HG02884 (cell line): ENCODE data around the gene IL31RA.
"Not testable (repeated sequence)": the region's sequence is repeated elsewhere in the genome, so short reads cannot be mapped to it uniquely, and the experiment has no call there.

Source experiments
- ATAC-seq: cut with Tn5 transposase; IDR thresholded peaks from one replicate; pipeline ENCODE4 v1.9.1; 2021; ENCODE audit warnings: mild to moderate bottlenecking, moderate library complexity; ENCODE audit not compliant: unreplicated experiment

The IL31RA gene

DNA sequence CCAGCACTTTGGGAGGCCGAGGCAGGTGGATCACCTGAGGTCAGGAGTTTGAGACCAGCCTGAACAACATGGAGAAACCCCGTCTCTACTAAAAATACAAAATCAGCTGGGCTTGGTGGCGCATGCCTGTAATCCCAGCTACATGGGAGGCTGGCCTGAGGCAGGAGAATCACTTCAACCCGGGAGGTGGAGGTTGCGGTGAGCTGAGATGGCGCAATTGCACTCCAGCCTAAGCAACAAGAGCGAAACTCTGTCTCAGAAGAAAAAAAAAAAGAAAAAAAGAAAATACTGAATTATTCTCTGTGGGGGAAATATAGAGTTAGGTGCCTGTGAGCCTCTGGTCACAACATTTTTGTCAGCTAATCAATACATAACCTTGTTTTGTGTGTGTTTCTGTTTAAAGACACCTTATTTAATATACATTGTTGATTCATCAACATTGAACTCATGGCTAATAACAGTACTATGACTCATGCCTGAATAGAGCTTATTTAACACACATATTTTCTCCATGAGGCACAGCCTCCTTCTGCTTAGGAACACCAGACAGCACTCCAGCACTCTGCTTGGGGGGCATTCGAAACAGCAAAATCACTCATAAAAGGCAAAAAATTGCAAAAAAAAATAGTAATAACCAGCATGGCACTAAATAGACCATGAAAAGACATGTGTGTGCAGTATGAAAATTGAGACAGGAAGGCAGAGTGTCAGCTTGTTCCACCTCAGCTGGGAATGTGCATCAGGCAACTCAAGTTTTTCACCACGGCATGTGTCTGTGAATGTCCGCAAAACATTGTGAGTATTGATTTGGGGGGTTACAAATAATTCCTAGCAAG lies at the start of gene IL31RA:
IL31RA (plus strand) TSS at position 519 of the 836 bp plus-strand sequence; CDS start at position 733, 214 bp downstream.
- ATAC-seq = no peak

DNA sequence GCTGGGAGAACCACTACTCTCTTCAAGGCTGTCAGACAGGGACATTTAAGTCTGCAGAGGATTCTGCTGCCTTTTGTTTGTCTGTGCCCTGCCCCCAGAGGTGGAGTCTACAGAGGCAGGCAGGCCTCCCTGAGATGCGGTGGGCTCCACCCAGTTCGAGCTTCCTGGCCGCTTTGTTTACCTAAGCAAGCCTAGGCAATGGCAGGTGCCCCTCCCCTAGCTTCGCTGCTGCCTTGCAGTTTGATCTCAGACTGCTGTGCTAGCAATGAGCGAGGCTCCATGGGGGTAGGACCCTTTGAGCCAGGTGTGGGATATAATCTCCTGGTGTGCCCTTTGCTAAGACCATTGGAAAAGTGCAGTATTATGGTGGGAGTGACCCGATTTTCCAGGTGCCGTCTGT lies 42.3 kb upstream of the IL31RA start:
- not testable (repeated sequence) for ATAC-seq

DNA sequence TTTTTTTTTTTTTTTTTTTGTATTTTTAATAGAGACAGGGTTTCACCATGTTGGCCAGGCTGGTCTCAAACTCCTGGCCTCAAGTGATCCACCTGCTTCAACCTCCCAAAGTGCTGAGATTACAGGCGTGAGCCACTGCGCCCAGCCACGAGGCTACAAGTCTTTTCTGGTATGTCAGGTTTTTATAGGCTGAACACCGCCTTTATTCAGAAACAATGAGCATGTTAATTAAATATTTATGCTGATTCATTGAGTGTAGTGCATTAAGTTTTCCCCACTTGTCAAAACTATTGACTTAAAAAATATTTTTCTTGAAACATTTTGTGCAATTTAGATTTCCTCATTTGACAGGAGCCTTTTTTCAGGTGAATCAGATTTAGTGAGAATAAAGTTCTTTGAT lies 35.2 kb upstream of the IL31RA start:
- not testable (repeated sequence) for ATAC-seq

DNA sequence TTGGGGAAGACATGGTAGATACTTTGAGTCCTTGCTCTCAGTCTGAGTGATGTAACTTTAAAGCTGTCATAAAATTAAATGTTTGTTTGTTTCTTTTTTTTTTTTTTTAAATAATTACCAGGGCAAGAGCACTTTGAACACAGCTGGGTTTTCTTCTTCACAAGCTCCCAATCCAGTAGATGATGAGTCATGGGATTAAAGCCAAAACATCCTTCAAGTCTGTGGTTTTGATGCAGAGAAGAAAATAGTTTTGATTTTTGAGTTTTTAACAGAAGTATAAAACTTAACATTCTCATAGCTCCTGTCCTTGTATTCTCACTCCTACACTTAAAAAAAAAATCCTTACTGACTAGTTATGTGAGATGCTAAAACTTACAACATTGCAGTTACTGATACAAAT lies 34.8 kb upstream of the IL31RA start:
- no peak for ATAC-seq

DNA sequence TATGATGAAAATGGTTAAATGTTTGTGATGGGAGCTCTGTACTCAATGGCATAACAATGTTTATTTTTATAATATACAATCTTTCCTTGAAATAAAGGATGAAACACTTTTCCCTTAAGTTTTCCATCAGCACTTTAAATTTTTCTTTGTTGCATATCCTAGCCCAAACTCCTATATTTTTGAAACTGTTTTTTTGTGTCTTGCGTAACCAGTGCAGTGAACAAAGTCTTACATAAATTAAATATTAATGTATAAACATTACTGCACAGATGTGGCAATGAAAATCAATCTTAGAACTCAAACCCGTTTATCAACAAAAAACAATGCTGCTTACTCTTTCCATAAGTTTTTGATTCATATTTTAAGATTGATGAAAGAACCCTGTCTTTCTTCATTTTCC lies 34.1 kb upstream of the IL31RA start:
- no peak for ATAC-seq

DNA sequence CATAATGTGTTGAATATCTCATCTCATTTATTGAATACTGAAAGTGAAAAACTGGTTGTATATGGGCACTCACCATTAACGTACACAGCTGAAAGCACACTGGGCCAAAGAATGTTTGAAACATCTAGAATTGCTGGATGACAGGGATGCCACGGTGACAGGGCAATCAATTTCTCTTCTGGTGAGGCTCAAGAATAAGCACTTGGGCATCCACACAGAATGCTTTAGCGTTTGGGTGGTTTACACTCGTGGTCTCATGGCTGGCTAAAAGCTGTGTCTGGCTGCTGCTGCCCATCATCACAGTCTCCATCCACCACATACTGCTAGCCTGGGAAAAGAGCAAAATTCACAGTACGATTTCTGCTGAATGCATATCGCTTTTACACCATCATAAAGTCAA lies 30.7 kb upstream of the IL31RA start:
- ATAC-seq = no peak

DNA sequence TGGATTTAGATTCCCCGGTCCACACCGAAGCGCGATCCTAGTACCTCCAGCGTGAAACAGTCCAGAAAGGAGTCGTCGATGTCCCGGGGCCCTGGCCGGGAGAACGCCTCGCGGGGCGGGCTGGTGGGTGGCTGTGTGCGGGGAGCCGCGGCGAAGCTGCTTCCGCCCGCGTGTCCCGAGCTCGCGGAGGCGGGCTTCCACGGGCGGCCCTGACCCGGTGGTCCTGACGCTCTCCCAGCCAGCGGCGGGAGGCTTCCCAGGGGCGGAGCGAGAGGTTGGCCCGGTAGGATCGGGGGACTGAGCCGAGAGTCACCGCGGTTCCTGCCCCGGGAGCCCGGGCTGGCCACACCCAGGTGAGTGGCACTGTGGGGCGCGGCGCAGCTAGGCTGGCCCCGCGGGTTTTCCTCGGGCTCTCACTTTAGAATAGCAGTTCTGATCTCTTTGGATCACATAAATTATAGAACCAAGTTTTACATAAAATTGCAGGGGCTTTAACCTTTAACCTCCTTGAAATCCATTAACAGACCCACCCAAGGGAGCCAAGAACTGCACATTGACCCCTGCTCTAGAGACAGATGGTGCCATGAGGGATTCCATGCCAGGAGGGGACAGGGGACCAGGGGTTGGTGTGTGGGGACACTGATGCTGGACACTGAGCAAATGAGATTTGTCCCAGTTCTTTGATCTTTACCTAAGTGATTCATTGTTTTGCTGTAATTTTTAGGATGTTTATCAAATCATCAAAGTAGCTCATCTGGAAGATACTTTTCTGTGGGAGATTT lies 29.2 kb upstream of the IL31RA start:
- ATAC-seq = no peak

DNA sequence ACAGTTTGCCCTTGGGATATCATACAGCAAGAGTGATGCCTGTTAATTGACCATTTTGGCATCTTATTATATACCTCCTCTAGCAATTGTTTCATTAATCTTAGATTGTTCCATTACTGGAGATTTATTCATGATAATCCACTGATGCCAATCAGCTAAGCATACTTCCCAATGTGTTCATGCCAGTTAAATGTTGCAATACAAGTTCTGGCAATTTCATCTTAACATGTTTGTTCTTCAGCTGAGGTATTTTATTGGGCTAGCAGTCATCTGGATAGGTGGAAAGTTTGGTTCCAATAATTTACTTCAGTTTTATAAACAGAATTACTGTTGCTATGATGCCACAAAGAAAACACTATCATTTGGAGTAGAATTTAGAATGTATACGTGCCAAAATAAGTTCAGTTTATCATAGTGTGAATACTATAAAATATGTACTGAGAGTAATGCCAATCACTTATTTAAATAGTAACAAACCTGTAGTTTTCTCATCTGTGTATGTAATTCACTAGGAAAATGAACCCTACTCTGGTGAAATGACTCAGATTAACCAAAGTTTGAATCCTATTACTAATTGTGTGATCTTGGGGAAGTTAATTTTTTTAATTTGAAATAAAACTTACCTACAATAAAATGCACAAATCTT lies 27.9 kb upstream of the IL31RA start:
- ATAC-seq = no peak

DNA sequence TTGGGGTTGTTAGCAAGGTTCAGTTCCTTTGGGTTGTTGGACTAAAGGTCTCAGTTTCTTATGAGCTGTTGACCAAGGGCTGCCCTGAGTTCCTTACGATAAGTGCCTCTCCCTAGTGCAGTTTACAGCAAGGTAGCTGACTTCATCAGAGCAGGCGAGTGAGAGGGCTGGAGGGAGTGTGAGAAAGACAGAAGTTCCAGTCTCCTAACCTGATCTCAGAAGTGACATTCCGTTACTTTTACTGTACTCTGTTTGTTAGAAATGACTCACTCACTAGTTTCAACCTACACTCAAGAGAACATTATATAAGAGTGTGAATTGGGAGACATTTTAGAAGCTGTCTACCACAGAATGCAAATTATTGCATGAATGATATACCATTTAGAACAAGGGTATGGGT lies 21.2 kb upstream of the IL31RA start:
- ATAC-seq = no peak

DNA sequence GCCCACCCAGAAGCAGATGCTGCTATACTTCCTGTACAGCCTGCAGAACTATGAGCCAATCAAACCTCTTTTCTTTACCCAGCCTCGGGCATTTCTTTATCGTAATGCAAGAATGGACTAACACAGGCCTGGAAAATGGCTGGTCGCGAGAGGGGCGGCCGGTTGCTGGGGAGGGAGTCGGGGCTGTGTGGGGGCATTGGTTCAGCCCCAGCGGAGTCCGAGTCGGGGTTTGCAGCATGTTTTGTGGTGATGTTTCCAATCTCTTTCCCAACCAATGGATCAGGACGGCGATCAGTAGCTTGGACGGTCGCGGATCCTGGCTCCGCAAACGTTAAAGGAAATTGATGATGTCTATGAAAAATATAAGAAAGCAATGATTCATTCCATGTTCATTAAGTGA lies 18.7 kb upstream of the IL31RA start:
- ATAC-seq = no peak

DNA sequence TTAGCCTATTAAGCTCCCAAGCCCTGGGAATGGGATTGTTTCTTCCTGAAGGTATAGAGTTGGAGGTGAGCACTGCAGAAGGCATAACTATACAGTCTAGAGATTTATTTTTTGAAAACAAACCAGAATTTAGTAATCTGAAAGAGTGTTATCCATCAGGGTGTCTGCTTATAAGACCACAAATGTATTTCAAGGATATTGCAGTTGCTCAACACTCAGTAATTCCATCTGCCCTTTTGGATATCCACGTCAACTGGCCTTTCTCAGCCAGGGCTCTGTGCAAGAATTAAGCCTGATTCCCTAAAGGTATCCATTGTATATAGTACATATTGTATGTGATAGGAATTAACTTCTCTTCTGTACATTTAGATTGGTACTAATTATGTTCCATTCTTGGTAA lies 15.0 kb upstream of the IL31RA start:
- ATAC-seq = no peak

DNA sequence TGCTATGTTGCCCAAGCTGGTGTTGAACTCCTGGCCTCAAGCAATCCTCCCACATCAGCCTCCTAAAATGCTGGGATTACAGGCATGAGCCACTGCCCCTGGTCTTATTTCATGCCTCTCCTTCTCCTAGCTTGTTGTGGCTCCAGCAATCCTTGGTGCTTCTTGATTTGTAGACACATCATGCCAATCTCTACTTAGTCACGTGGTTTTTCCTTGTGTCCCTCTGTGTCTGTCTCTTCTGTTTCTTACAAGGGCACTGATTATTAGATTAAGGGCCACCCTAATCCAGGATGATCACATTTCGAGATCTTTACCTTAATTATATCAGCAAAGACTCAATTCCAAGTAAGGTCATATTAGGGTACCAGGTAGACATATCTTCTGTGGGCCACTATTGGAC lies 9.2 kb upstream of the IL31RA start:
- no peak for ATAC-seq

DNA sequence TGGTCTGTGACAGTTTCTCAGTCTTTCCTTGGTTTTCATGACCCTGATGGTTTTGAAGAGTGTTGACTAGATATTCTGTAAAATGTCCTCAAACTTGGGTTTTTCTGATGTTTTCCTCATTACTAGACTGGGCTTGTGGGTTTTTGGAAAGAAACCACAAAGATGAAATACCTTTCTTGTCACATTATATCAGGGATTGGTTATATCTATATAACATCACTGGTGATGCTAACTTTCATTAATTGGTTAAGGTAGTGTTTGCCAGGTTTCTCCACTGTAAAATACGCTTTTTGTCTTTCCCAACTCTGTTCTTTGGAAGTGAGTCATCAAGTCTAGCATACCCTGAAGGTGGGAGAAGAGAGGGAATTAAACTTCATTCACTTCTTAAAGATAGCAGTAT lies 3.3 kb upstream of the IL31RA start:
- ATAC-seq = no peak

DNA sequence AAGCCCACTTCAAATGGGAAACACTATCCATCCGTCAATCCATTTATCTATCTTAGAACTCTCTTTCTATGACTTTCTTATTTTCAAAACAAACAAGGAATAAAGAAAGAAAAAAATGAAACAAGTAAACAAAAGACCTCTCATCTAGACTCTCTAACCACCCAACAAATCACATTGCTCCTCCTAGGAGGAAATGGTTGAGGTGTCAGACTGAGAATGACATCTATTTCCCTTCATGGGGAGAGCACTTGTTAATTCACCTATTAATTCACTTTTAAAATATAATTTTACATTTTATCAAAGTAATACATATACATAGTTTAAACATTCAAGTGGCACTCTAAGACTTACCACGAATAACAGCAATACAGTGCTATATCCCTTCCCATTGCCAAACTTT lies 2.4 kb upstream of the IL31RA start:
- ATAC-seq = no peak

DNA sequence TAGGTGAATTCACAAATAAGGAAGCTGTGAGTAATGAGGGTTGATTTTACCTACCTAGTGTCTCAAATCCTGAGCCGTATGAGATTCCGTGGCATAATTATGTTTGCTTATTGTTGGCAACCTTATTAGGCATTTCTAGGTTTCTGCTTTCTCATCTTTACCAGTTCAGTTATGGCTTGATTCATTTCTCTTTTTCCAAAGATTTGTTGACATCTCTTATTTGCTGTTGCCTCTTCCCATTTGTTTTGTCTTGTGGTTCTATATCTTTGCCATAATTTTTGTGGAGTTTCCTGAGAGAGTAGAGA lies 470 bp downstream of the IL31RA start:
- ATAC-seq = no peak

DNA sequence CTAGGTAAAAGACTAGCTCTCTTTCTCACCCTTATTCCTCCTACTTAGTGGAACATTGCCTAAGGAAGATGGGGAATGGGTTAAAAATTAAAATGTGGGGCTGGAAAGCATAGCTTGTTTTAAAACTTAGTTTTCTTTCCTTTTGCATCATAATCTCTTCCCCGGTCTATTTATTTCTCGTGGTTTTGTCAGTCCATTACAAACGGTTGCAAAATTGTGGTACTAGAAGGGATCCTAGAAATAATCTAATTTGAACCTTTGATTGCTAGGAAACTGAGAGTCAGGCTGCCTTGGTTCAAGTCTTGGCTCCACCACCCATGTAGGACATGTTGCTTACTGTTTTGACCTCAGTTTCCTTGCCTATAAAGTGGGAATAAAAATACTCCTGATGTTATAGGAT lies 1.3 kb downstream of the IL31RA start:
- no peak for ATAC-seq

DNA sequence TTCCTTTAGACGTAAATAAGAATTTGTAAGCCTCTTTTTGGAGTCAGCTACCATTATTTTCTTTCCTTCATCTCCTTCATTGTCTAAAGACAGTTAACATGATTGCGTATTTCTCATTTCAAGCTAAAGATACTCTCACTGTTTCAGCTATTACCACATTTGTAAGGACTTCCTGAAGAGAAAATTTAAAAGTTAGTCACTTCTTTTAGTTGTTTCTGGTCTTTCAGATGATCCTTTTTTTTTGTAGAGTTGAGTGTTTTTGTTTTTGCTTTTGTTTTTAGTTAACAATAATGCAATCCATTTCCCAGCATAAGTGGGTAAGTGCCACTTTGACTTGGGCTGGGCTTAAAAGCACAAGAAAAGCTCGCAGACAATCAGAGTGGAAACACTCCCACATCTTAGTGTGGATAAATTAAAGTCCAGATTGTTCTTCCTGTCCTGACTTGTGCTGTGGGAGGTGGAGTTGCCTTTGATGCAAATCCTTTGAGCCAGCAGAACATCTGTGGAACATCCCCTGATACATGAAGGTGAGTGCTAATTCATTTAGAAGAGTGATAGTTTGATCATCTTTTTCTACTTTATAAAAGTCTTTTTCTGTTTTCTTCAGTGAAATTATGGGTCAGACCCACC lies 2.0 kb downstream of the IL31RA start:
- ATAC-seq = no peak

DNA sequence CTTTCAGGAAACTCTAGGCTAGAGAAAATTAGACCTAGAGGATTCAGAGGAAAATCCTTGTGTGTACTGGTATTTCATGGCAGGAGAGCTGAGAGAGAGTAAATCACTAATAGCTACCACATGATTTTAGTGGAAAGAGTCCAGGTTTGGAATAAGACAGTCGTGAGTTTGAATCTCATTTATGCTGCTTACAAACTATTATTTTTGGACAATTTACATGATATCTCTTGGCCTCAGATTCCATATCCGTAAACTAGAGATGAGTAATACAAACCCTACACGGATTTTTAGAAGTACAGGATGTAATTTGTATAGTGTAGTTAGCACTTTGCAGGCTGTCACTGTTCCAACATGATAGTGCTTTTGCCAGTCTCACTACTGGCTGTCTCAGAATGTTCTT lies 2.7 kb downstream of the IL31RA start:
- no peak for ATAC-seq

DNA sequence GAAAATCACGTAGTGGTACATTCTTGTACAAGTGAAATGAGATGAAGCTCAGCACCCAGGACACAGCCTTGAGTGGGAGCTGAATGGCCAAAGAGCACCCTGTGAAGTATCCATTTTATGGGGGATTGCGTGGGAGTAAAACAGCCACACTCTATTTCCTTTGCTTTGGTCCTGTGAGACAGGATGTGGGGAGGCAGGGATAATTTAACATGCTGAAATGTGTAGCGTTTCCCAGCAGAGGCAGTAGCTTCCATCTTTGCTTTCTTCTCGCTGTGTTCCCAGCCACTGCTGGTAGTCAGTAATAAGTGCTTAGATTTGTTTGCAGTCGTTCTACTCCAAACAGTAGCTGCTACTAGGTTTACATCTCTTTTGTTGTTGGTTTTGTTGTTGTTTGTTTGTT lies 4.4 kb downstream of the IL31RA start:
- ATAC-seq = no peak

DNA sequence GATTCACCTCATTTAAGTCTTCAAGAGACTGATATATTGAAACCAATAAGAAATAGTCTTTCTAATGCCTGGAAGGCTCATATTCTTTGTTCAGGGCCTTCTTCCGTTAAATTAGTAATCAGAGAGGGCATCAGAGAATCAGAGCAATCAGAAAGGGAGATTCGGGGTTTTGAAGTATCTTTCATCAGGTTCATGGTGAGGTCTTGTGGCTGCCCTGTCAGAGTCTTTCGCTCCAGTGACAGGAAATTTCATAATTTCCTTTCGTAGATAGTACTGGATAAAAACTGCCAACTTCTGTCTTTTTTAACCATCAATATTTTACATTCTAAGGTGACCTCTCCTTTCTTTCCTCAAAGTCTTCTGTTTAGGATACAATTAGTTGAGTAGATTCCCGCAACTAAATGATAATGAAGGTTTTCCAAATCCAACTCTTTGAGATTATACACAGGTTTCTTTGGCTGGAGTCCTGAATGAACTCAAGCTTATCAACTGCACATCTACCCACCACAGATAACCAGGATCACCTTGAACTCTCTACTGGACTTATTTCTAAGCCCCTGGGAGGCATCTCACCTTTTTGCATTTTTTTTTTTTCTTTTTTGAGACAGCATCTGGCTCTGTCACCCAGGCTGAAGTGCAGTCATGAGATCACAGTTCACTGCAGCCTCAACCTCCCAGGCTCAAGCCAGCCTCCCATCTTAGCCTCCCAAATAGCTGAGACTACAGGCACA lies 5.5 kb downstream of the IL31RA start:
- no peak for ATAC-seq

DNA sequence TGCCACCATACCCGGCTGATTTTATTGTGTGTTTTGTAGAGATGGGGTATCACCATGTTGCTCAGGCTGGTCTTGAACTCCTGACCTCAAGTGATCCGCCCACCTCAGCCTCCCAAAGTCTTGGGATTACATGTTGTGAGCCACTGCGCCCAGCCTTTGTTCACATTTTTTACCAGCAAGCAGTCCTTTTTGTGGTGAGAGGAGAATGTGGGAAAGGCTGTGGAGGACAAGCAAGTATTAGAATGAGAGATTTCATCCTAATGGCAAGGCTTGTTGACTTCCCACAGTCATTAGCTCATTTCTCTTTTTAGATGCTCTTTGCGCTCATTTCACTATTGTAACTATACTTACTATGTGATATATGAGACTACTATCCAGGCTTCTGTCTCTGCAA lies 6.1 kb downstream of the IL31RA start:
- ATAC-seq = no peak
